Measurements from ENCODE around the gene CSAD.

- no peak for TF ChIP-seq ISL1 (CRISPR knock-in tag; IDR thresholded peaks at IDR 0.05)
- TF ChIP-seq ZNF8 (CRISPR knock-in tag; IDR thresholded peaks at IDR 0.05) = no peak
- TF ChIP-seq ZNF565 (CRISPR knock-in tag; conservative IDR thresholded peaks at IDR 0.05; ENCODE audit: low read depth) = no peak
Measured at GRCh38 chr12:53222170-53222721, 41.5 kb upstream of the CSAD start.

All from SK-N-SH treated with all-trans-retinoic acid at 6 μM for 48 hours (cell line).